A549 (cell line): ENCODE measurements around the gene ASPSCR1. TPM values are rescaled to one million over a fixed set of nuclear protein-coding genes. Genes with fewer than 3 reads are reported as not detected.

Experiments used
- ATAC-seq, 2 experiments: fragments of 200-7000 bp in 1 of 2; fragments of >200 bp in 1 of 2; cut with Nextera tagmentation in 1 of 2; cut with Tn5 transposase in 1 of 2; 3 replicates each; pipeline versions ENCODE4 v1.8.0 to v1.9.1; 2018 to 2020; ENCODE audit warnings: mild to moderate bottlenecking in 1 of 2, moderate library complexity in 1 of 2
- CTCF ChIA-PET: fragments of 300-600 bp; sonication (Branson Sonifier 250); formaldehyde crosslinking; extraction: SDS; loops from one replicate; lab custom pipeline; 2021; ENCODE audit warnings: antibody characterized with exemption, inconsistent platforms; lab: Yijun Ruan, JAX
- POLR2A ChIA-PET: fragments of 350-600 bp; formaldehyde crosslinking; extraction: SDS; loops from one replicate; lab custom pipeline; 2021; ENCODE audit warnings: antibody characterized with exemption, inconsistent platforms; lab: Yijun Ruan, JAX
- DNase-seq, 2 experiments: peaks; one replicate each; pipeline versions ENCODE4 v3.0.0 to v3.0.0-alpha.2; 2011 to 2016; ENCODE audit warnings: low read depth in 1 of 2, low spot score in 1 of 2
- FAIRE-seq: peaks from 2 replicates; lab custom pipeline; 2011; peaks lifted over from hg19 to GRCh38; lab: Jason Lieb, UNC
- H3K27ac ChIP-seq, 2 experiments: fragments of >200 bp; sonication (Bioruptor Twin); formaldehyde crosslinking; 3 replicates each; pipeline ENCODE4 v1.5.1; 2016 to 2017
- H3K4me1 ChIP-seq: fragments of >200 bp; sonication (Bioruptor Twin); formaldehyde crosslinking; 3 replicates; pipeline ENCODE4 v1.6.1; 2016
- H3K4me2 ChIP-seq: fragments of >200 bp; sonication (Bioruptor Twin); formaldehyde crosslinking; 3 replicates; pipeline ENCODE4 v1.6.1; 2016
- H3K4me3 ChIP-seq: fragments of >200 bp; sonication (Bioruptor Twin); formaldehyde crosslinking; 3 replicates; pipeline ENCODE4 v1.5.1; 2016
- H3K9me3 ChIP-seq: fragments of >200 bp; sonication (Bioruptor Twin); formaldehyde crosslinking; 3 replicates; pipeline ENCODE4 v1.6.1; 2016
- BCL3 ChIP-seq: fragments of >200 bp; sonication (Bioruptor Twin); formaldehyde crosslinking; IDR thresholded peaks from 3 replicates; pipeline ENCODE4 v1.6.1; 2016
- BHLHE40 ChIP-seq: IDR thresholded peaks from 2 replicates; pipeline ENCODE4 v1.6.1; 2012; ENCODE audit warnings: low read depth, low read length, inconsistent platforms
- CBX2 ChIP-seq: fragments of 200-600 bp; sonication (generic); IDR thresholded peaks from 2 replicates; pipeline ENCODE4 v1.6.1; 2016; ENCODE audit warnings: low read depth, mild to moderate bottlenecking, borderline replicate concordance
- CBX8 ChIP-seq: fragments of 200-600 bp; sonication (generic); IDR thresholded peaks from 2 replicates; pipeline ENCODE4 v1.6.1; 2016
- CEBPB ChIP-seq, 2 experiments: fragments of >200 bp in 1 of 2; sonication (Bioruptor Twin) in 1 of 2; formaldehyde crosslinking in 1 of 2; IDR thresholded peaks; 2 replicates each; pipeline ENCODE4 v1.6.1; 2012 to 2016
- CHD2 ChIP-seq: fragments of 150-350 bp; IDR thresholded peaks from 2 replicates; pipeline ENCODE4 v1.6.1; 2014; ENCODE audit warnings: low read length; ENCODE audit not compliant: partially characterized antibody
- EHMT2 ChIP-seq: fragments of 200-600 bp; sonication (generic); IDR thresholded peaks from 2 replicates; pipeline ENCODE4 v1.6.1; 2016; ENCODE audit warnings: antibody characterized with exemption, low read depth, mild to moderate bottlenecking, moderate library complexity
- ELK1 ChIP-seq: fragments of 150-350 bp; IDR thresholded peaks from 2 replicates; pipeline ENCODE4 v1.6.1; 2014; ENCODE audit warnings: low read depth, mild to moderate bottlenecking, low read length
- EP300 ChIP-seq, 2 experiments: fragments of >200 bp; sonication (Bioruptor Twin); formaldehyde crosslinking; IDR thresholded peaks; 2 replicates in 1 of 2; 3 replicates in 1 of 2; pipeline ENCODE4 v1.6.1; 2016 to 2017
- FOSL2 ChIP-seq, 2 experiments: fragments of 450-650 bp in 1 of 2; fragments of >200 bp in 1 of 2; sonication (Bioruptor Twin) in 1 of 2; formaldehyde crosslinking; IDR thresholded peaks; 2 replicates each; pipeline versions ENCODE4 v1.5.0 to v1.6.1; 2016 to 2020; ENCODE audit warnings: mild to moderate bottlenecking in 1 of 2, moderate library complexity in 1 of 2
- FOXS1 ChIP-seq: fragments of 250-450 bp; sonication (Bioruptor Pico); IDR thresholded peaks from 2 replicates; pipeline ENCODE4 v1.5.0; 2020; ENCODE audit warnings: mild to moderate bottlenecking, moderate library complexity
- GATA3 ChIP-seq: IDR thresholded peaks from 2 replicates; pipeline ENCODE4 v1.6.1; 2012; ENCODE audit warnings: borderline replicate concordance
- HES2 ChIP-seq: fragments of >200 bp; sonication (Bioruptor Twin); formaldehyde crosslinking; IDR thresholded peaks from 2 replicates; pipeline ENCODE4 v1.6.1; 2016
- HEYL ChIP-seq: fragments of 250-450 bp; sonication (Bioruptor Pico); IDR thresholded peaks from 2 replicates; pipeline ENCODE4 v1.8.0; 2021; ENCODE audit warnings: mild to moderate bottlenecking, moderate library complexity
- HOXB13 ChIP-seq: fragments of 250-450 bp; sonication (Bioruptor Pico); IDR thresholded peaks from 2 replicates; pipeline ENCODE4 v1.5.0; 2020; ENCODE audit warnings: low read depth, mild to moderate bottlenecking, moderate library complexity
- JUNB ChIP-seq: fragments of >200 bp; sonication (Bioruptor Twin); formaldehyde crosslinking; IDR thresholded peaks from 2 replicates; pipeline ENCODE4 v1.6.1; 2016
- KDM1A ChIP-seq: fragments of 200-600 bp; sonication (generic); IDR thresholded peaks from 2 replicates; pipeline ENCODE4 v1.6.1; 2016; ENCODE audit warnings: low read depth, mild to moderate bottlenecking
- MAFK ChIP-seq: fragments of 450-650 bp; IDR thresholded peaks from 2 replicates; pipeline ENCODE4 v1.6.1; 2014; ENCODE audit not compliant: partially characterized antibody
- PHF8 ChIP-seq: fragments of 200-600 bp; sonication (generic); IDR thresholded peaks from 2 replicates; pipeline ENCODE4 v1.6.1; 2016; ENCODE audit warnings: low read depth, mild to moderate bottlenecking, antibody characterized with exemption, moderate library complexity, borderline replicate concordance
- RAD21 ChIP-seq, 2 experiments: fragments of >200 bp in 1 of 2; sonication (Bioruptor Twin) in 1 of 2; formaldehyde crosslinking in 1 of 2; IDR thresholded peaks in 1 of 2; conservative IDR thresholded peaks in 1 of 2; 2 replicates in 1 of 2; 3 replicates in 1 of 2; pipeline ENCODE4 v1.6.1; 2012 to 2018; ENCODE audit warnings: inconsistent platforms in 1 of 2
- SREBF2 ChIP-seq: fragments of 450-650 bp; IDR thresholded peaks from 2 replicates; pipeline ENCODE4 v1.6.1; 2014; ENCODE audit warnings: mild to moderate bottlenecking, moderate library complexity
- TP53 ChIP-seq: fragments of 250-450 bp; sonication (Bioruptor Pico); IDR thresholded peaks from 2 replicates; pipeline ENCODE4 v1.5.0; 2021; ENCODE audit warnings: mild to moderate bottlenecking, moderate library complexity
- ZC3H11A ChIP-seq: fragments of 450-650 bp; IDR thresholded peaks from 2 replicates; pipeline ENCODE4 v1.6.1; 2014; ENCODE audit warnings: antibody characterized with exemption, mild to moderate bottlenecking
- ZSCAN20 ChIP-seq: fragments of 250-450 bp; sonication (Bioruptor Pico); IDR thresholded peaks from 2 replicates; pipeline ENCODE4 v1.8.0; 2022; ENCODE audit warnings: mild to moderate bottlenecking, moderate library complexity
- WGBS: methylation state at CpG from one replicate; pipeline ENCODE4 v1.1.6; 2017; ENCODE audit errors: missing lambda C conversion rate; 5-methylcytosine and 5-hydroxymethylcytosine counted together
- polyA plus RNA-seq, 4 experiments: library from polyadenylated mRNA; depleted of rRNA in 3 of 4; stranded (reverse); fragments of >200 nt; fragmentation: RNase III in 1 of 4; extraction: RNeasy Plus Mini Kit Qiagen cat#74134 plus additional on column Dnase treatment in 1 of 4; gene quantifications; 2 replicates in 3 of 4; 3 replicates in 1 of 4; pipeline ENCODE4 v1.2.3, GENCODE V29; 2011 to 2017

The ASPSCR1 gene
- polyA plus RNA-seq, 2 of the 4 experiments (the other 2 are of a cell fraction), result 12.3 to 25.7 TPM

- FAIRE-seq (no peak), DNase-seq (no peak), ATAC-seq (peak in 1 of 2 experiments; percentile 0; a peak in 1 of 6 replicates)
- H3K27ac ChIP-seq, result no peak overlapping the region
- POLR2A ChIA-PET, result interaction anchor here (2.8 kb wide), 1 partner anchor 24 kb away, joined by 10 read pairs; the partner anchor contains the start of gene DCXR
- H3K4me3 ChIP-seq, result no peak overlapping the region
- no peaks in the 10 kb centered on the region for H3K9me3 ChIP-seq
- peaks cover 18% of the 10 kb centered on the region for H3K4me1 ChIP-seq
- CTCF ChIA-PET, result interaction anchor here (1.1 to 21.7 kb wide), 6 partner anchors 9 to 102 kb away, joined by 3 to 191 read pairs (median 4); partner anchors contain the start of genes DCXR, GPS1, RAC3 and RFNG
- TF ChIP-seq CBX8, result no peak
- TF ChIP-seq RAD21 (conservative IDR thresholded peaks at IDR 0.05 in 1 of 2, IDR thresholded peaks at IDR 0.05 in 1 of 2), result no peak
- no peak for TF ChIP-seq CBX2
- no peak for TF ChIP-seq SREBF2
- TF ChIP-seq HEYL (CRISPR knock-in tag), result no peak
- TF ChIP-seq ZC3H11A, result no peak
- TF ChIP-seq FOXS1 (CRISPR knock-in tag), result no peak
- TF ChIP-seq ELK1, result no peak
- TF ChIP-seq CEBPB (IDR thresholded peaks at IDR 0.05), result no peak
- TF ChIP-seq EP300 (IDR thresholded peaks at IDR 0.05), result no peak
- WGBS, result 91% methylated on average over 16 of the region's 34 CpGs
- H3K4me2 ChIP-seq, result no peak overlapping the region
Observed at GRCh38 chr17:82061047-82061925, 83.9 kb downstream of the ASPSCR1 start.

GRCh38 chr17:82062076-82062983 lies 84.9 kb downstream of the ASPSCR1 start:
- FAIRE-seq, result no peak
- POLR2A ChIA-PET, result interaction anchor here (1.0 kb wide), 1 partner anchor 36 kb away, joined by 4 read pairs; no protein-coding TSS in a partner anchor
- Histone ChIP-seq H3K27ac (no peak overlapping the region), H3K4me1 (peaks cover 19% of the 10 kb centered on the region), H3K4me2 (no peak overlapping the region)
- 89% methylated on average over 20 of the region's 24 CpGs for WGBS
- TF ChIP-seq JUNB (no peak), BHLHE40 (no peak), KDM1A (no peak), MAFK (no peak), BCL3 (no peak), HES2 (no peak), FOSL2 (IDR thresholded peaks at IDR 0.05) (no peak), FOSL2 (CRISPR knock-in tag; IDR thresholded peaks at IDR 0.05) (no peak), TP53 (no peak), HOXB13 (CRISPR knock-in tag) (no peak), SREBF2 (no peak), EHMT2 (no peak), PHF8 (no peak), GATA3 (no peak), CHD2 (no peak), ZSCAN20 (no peak), CEBPB (IDR thresholded peaks at IDR 0.05) (no peak)
- TF ChIP-seq, all 56 proteins: peak for 0
- Histone ChIP-seq H3K9me3 (no peaks in the 10 kb centered on the region), H3K4me3 (no peak overlapping the region)
- CTCF ChIA-PET, result interaction anchor here (0.6 to 21.7 kb wide), 7 partner anchors 10 to 102 kb away, joined by 3 to 191 read pairs (median 3); partner anchors contain the start of genes DCXR, GPS1, NOTUM and RAC3
- DNase-seq (no peak), ATAC-seq (peak; percentile 27 to 33; a peak in 4 of 6 replicates)
